ENCODE data around the gene COBLL1. TPM values are rescaled to one million over a fixed set of nuclear protein-coding genes. Genes with fewer than 3 reads are reported as not detected.

The COBLL1 gene, protein sequence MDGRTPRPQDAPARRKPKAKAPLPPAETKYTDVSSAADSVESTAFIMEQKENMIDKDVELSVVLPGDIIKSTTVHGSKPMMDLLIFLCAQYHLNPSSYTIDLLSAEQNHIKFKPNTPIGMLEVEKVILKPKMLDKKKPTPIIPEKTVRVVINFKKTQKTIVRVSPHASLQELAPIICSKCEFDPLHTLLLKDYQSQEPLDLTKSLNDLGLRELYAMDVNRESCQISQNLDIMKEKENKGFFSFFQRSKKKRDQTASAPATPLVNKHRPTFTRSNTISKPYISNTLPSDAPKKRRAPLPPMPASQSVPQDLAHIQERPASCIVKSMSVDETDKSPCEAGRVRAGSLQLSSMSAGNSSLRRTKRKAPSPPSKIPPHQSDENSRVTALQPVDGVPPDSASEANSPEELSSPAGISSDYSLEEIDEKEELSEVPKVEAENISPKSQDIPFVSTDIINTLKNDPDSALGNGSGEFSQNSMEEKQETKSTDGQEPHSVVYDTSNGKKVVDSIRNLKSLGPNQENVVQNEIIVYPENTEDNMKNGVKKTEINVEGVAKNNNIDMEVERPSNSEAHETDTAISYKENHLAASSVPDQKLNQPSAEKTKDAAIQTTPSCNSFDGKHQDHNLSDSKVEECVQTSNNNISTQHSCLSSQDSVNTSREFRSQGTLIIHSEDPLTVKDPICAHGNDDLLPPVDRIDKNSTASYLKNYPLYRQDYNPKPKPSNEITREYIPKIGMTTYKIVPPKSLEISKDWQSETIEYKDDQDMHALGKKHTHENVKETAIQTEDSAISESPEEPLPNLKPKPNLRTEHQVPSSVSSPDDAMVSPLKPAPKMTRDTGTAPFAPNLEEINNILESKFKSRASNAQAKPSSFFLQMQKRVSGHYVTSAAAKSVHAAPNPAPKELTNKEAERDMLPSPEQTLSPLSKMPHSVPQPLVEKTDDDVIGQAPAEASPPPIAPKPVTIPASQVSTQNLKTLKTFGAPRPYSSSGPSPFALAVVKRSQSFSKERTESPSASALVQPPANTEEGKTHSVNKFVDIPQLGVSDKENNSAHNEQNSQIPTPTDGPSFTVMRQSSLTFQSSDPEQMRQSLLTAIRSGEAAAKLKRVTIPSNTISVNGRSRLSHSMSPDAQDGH
- total RNA-seq = 4.4 and 8.0 TPM in 2 replicates

DNA sequence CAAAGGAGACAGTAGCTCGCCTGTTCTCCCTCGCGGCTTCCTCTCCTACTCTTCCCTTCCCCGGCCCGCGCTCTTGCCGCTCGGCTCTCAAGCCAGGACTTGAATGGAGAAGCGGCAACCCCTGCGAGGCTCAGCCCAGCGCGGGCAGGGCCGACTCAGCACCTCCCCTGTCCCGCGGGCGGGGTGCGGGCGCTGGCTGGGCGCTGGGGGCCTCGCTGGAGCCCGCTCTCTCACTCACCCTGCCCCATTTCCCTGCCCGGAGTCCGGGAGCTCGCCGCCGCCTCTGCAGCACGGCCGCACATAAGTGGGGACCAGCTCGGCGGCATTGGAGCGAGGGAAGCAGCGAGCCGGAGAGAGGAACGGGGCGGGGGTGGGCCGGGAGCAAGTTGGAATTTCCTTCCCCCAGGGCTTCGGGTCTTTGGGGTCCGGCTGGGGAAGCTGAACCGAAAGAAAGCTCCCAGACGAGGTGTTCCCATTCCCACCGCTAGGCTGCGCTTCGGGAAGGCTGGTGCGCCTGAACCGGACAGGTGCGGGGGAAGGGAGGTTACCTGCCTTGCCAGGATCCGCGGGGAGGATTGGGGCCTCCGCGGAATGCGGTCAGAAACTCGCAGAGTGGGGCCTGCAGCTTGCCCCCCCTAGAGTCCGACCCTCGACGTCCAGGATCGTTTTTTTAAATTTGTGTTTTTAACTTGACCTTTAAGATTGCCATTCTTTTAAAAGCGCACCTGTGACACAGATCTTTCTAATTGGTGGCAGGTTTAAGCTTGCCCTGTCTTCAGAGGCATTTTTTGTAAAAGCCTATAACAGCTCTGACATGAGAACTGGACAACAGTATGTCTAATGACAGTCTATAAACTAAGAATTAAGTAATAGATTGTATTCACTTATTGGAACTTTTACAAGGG lies at the start of gene COBLL1:
Gene COBLL1, minus strand, starts transcription at position 105 of the 905 bp plus-strand sequence. CDS start 627 bp downstream, outside the sequence.

Other genes starting within 250 kb of the COBLL1 start
- gene GRB14, start 220.3 kb downstream of the COBLL1 start, total RNA-seq = 0.71 and 1.5 TPM in 2 replicates
- gene SLC38A11, start 113.7 kb upstream of the COBLL1 start, total RNA-seq = under 0.01 and 0.55 TPM in 2 replicates